SK-N-SH (cell line): ENCODE data around the gene CDKN1A. TPM values are rescaled to one million over a fixed set of nuclear protein-coding genes. Genes with fewer than 3 reads are reported as not detected.

Experiments used
- CTCF ChIA-PET: fragments of 300-600, 350-600 bp; formaldehyde crosslinking; extraction: SDS; loops from one replicate; lab custom pipeline; 2021; lab: Yijun Ruan, JAX
- POLR2A ChIA-PET: fragments of 350-600 bp; sonication (Branson Sonifier 250); formaldehyde crosslinking; extraction: SDS; loops from one replicate; lab custom pipeline; 2020; ENCODE audit warnings: antibody characterized with exemption, inconsistent platforms; lab: Yijun Ruan, JAX
- DNase-seq: peaks from one replicate; pipeline ENCODE4 v3.0.0; 2012
- H2AFZ ChIP-seq: fragments of 200-600 bp; sonication (generic); 2 replicates; pipeline ENCODE4 v1.8.1; 2016; ENCODE audit warnings: antibody characterized with exemption, mild to moderate bottlenecking, low read depth
- H3F3A ChIP-seq: fragments of 200-600 bp; sonication (generic); replicated peaks from 2 replicates; pipeline ENCODE3; 2016; ENCODE audit warnings: antibody characterized with exemption, mild to moderate bottlenecking; ENCODE audit not compliant: insufficient read depth
- H3K27ac ChIP-seq, 2 experiments: fragments of 200-500 bp in 1 of 2; fragments of 200-600 bp in 1 of 2; sonication (Bioruptor generic) in 1 of 2; sonication (generic), shearing (Covaris generic) in 1 of 2; 2 replicates each; pipeline versions ENCODE4 v1.5.1 to v1.6.1; 2014 to 2016; ENCODE audit warnings: low read depth in 2 of 2, inconsistent platforms in 1 of 2, low read length in 1 of 2, mild to moderate bottlenecking in 1 of 2, mixed read lengths in 1 of 2
- H3K27me3 ChIP-seq: fragments of 200-600 bp; sonication (generic), shearing (Covaris generic); 2 replicates; pipeline ENCODE4 v1.6.1; 2016; ENCODE audit warnings: mixed run types; ENCODE audit not compliant: insufficient read depth
- H3K36me3 ChIP-seq, 2 experiments: fragments of 200-500 bp in 1 of 2; fragments of 200-600 bp in 1 of 2; sonication (Bioruptor generic) in 1 of 2; sonication (generic) in 1 of 2; replicated peaks in 1 of 2; 2 replicates each; pipeline versions ENCODE3 to v1.5.1; 2014 to 2016; ENCODE audit warnings: low read length in 1 of 2, mild to moderate bottlenecking in 1 of 2; ENCODE audit not compliant: insufficient read depth in 2 of 2, control insufficient read depth in 1 of 2
- H3K4me1 ChIP-seq, 2 experiments: fragments of 200-500 bp in 1 of 2; fragments of 200-600 bp in 1 of 2; sonication (Bioruptor generic) in 1 of 2; sonication (generic), shearing (Covaris generic) in 1 of 2; 2 replicates each; pipeline versions ENCODE4 v1.5.1 to v1.6.1; 2014 to 2016; ENCODE audit warnings: low read depth in 1 of 2, low read length in 1 of 2, mixed run types in 1 of 2; ENCODE audit not compliant: insufficient read depth in 2 of 2, control insufficient read depth in 1 of 2
- H3K4me2 ChIP-seq: fragments of 200-600 bp; sonication (generic), shearing (Covaris generic); 2 replicates; pipeline ENCODE4 v1.6.1; 2017; ENCODE audit warnings: mixed run types
- H3K4me3 ChIP-seq, 2 experiments: fragments of 200-500 bp in 1 of 2; fragments of 200-600 bp in 1 of 2; sonication (Bioruptor generic) in 1 of 2; sonication (generic), shearing (Covaris generic) in 1 of 2; 2 replicates each; pipeline versions ENCODE4 v1.5.1 to v1.8.1; 2014 to 2016; ENCODE audit warnings: low read depth in 2 of 2, inconsistent platforms in 1 of 2, low read length in 1 of 2, mild to moderate bottlenecking in 1 of 2, mixed read lengths in 1 of 2, moderate library complexity in 1 of 2
- H3K79me2 ChIP-seq: fragments of 200-600 bp; sonication (generic); 2 replicates; pipeline ENCODE4 v1.8.1; 2017; ENCODE audit warnings: mild to moderate bottlenecking; ENCODE audit not compliant: insufficient read depth
- H3K9ac ChIP-seq: fragments of 200-600 bp; sonication (generic); 2 replicates; pipeline ENCODE4 v1.6.1; 2017; ENCODE audit warnings: mixed run types
- H3K9me2 ChIP-seq: fragments of 200-600 bp; sonication (generic); 2 replicates; pipeline ENCODE4 v1.6.1; 2017; ENCODE audit warnings: mixed run types
- H3K9me3 ChIP-seq: fragments of 200-600 bp; sonication (generic); 2 replicates; pipeline ENCODE4 v1.6.1; 2017; ENCODE audit warnings: mixed run types, mild to moderate bottlenecking, moderate library complexity
- H4K20me1 ChIP-seq: fragments of 200-600 bp; sonication (generic); 2 replicates; pipeline ENCODE4 v1.6.1; 2017; ENCODE audit warnings: mild to moderate bottlenecking, mixed run types; ENCODE audit not compliant: insufficient read depth
- GABPA ChIP-seq: IDR thresholded peaks from 2 replicates; pipeline ENCODE4 v1.4.0; 2012; ENCODE audit warnings: low read depth, mild to moderate bottlenecking
- MXI1 ChIP-seq: IDR thresholded peaks from 2 replicates; pipeline ENCODE4 v1.6.1; 2012; ENCODE audit warnings: mild to moderate bottlenecking, low read depth, low read length, improper control_type of control experiment
- NFIC ChIP-seq: IDR thresholded peaks from 2 replicates; pipeline ENCODE4 v1.4.0; 2012; ENCODE audit warnings: borderline replicate concordance
- POLR2AphosphoS5 ChIP-seq: IDR thresholded peaks from 2 replicates; pipeline ENCODE4 v1.6.1; 2012; ENCODE audit warnings: low read depth, low read length
- RAD21 ChIP-seq: IDR thresholded peaks from 2 replicates; pipeline ENCODE4 v1.6.1; 2012; ENCODE audit warnings: mild to moderate bottlenecking, low read length
- RFX5 ChIP-seq: IDR thresholded peaks from 2 replicates; pipeline ENCODE4 v1.6.1; 2012; ENCODE audit warnings: mild to moderate bottlenecking, improper control_type of control experiment, low read length
- RXRA ChIP-seq: IDR thresholded peaks from 2 replicates; pipeline ENCODE4 v1.4.0; 2012; ENCODE audit warnings: low read depth, mild to moderate bottlenecking, borderline replicate concordance
- SIN3A ChIP-seq: IDR thresholded peaks from 2 replicates; pipeline ENCODE4 v1.6.1; 2012; ENCODE audit warnings: low read depth, mild to moderate bottlenecking, low read length, moderate library complexity, borderline replicate concordance
- TAF1 ChIP-seq: IDR thresholded peaks from 2 replicates; pipeline ENCODE4 v1.6.1; 2012; ENCODE audit warnings: low read depth, mild to moderate bottlenecking, low read length, moderate library complexity, borderline replicate concordance
- TCF12 ChIP-seq: IDR thresholded peaks from 2 replicates; pipeline ENCODE4 v1.4.0; 2012
- WGBS: methylation state at CpG from one replicate; pipeline ENCODE4 v1.1.6; 2017; ENCODE audit warnings: low lambda C conversion rate; 5-methylcytosine and 5-hydroxymethylcytosine counted together
- polyA plus RNA-seq, 3 experiments: library from polyadenylated mRNA; depleted of rRNA; stranded (reverse); fragments of >200 nt; gene quantifications; 2 replicates each; pipeline ENCODE4 v1.2.3, GENCODE V29; 2012
- TF ChIP-seq, protein P1 (sequence below): fragments of 150-350 bp; IDR thresholded peaks from 2 replicates; pipeline ENCODE4 v1.6.1; 2017; ENCODE audit warnings: antibody characterized with exemption, low read length, low read depth, borderline replicate concordance
- TF ChIP-seq, protein P2 (sequence below): IDR thresholded peaks from 2 replicates; pipeline ENCODE4; 2012
- TF ChIP-seq, protein P3 (sequence below): IDR thresholded peaks from 2 replicates; pipeline ENCODE4 v1.4.0; 2012; ENCODE audit warnings: low read depth, borderline replicate concordance
- TF ChIP-seq, protein P4 (sequence below): IDR thresholded peaks from 2 replicates; pipeline ENCODE4 v1.4.0; 2012; ENCODE audit warnings: low read depth
- TF ChIP-seq, protein P5 (sequence below): IDR thresholded peaks from 2 replicates; pipeline ENCODE4 v1.4.0; 2012; ENCODE audit warnings: low read depth, borderline replicate concordance

The CDKN1A gene
- polyA plus RNA-seq, 1 of the 3 experiments (the other 2 are of a cell fraction), result 747 TPM

DNA sequence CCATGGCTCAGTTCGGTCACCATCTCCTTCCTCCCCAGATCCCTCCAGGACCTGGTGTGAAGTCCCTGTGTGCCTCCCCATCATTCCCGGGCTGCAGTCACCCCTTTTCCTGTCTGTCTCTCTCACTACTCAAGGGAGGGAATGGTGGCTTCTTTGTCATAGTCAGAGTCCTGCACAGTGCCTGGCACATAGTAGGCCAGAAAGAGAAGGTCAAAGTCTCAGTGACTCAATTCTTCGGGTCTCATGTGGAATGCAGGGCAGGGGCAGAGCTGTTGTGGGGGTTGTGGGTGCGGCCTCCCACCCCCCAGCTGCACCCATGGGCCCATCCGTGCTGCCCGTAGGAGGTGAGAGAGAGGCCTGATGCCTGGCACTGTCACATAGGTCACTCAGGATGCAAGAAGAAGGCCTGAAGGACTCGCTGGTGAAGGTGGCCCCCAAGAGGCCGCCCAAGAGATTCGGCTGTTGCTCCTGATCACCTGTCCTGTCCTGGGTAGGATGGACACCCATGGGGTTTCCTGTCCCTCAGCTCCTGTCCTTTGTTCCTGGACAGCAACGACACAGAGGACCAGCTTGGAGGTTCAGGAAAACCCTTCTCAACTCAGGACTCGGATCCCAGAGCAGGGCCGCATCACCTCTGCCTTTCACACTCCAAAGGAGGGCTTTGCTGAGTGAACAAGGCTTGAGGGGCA, 53.3 kb downstream of the CDKN1A start:
- no peak for DNase-seq

DNA sequence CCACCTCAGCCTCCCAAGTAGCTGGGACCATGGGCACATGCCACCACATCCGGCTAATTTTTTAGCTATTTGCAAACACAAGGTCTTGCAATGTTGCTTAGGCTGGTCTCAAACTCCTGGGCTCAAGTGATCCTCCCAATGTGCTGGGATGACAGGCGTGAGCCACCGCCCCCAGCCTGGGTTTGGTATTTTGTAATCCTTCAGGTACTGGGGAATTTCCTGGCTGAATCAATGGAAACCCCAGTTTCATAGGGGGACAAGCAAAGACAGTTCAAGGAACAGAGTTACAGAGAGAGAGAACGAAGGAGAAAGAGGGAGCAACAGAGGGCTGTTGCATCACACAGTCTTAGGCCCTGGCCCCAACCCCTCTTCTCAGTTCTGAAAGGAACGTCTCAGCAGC, 54.8 kb downstream of the CDKN1A start:
- DNase-seq, result no peak
- no peak overlapping the region for H3K4me2 ChIP-seq
- H3K9ac ChIP-seq, result no peak overlapping the region
- ChIA-PET CTCF (interaction anchor here (1.0 to 4.9 kb wide), 3 partner anchors 9 to 53 kb away, joined by 4 to 21 read pairs (median 13); no protein-coding TSS in a partner anchor), POLR2A (interaction anchor here (0.6 kb wide), 1 partner anchor 118 kb away, joined by 7 read pairs; no protein-coding TSS in a partner anchor)
- no peaks in the 10 kb centered on the region for H3K9me3 ChIP-seq
- H3K9me2 ChIP-seq, result no peaks in the 10 kb centered on the region
- H3F3A ChIP-seq, result no peaks in the 10 kb centered on the region
- H3K4me1 ChIP-seq, result peaks cover 0 to 10% of the 10 kb centered on the region in 2 experiments; a peak in 1 of 4 replicates
- H3K27ac ChIP-seq, result no peak overlapping the region
- no peaks in the 10 kb centered on the region for H3K36me3 ChIP-seq
- H3K79me2 ChIP-seq, result no peaks in the 10 kb centered on the region
- no peaks in the 10 kb centered on the region for H4K20me1 ChIP-seq
- H2AFZ ChIP-seq, result no peak overlapping the region
- WGBS, result 85% methylated on average over 5 of the region's 5 CpGs
- H3K27me3 ChIP-seq, result no peaks in the 10 kb centered on the region
- no peak overlapping the region for H3K4me3 ChIP-seq
- TF ChIP-seq GABPA, result no peak
- no peak for TF ChIP-seq RXRA
- TF ChIP-seq NFIC, result no peak
- TF ChIP-seq, protein P1, sequence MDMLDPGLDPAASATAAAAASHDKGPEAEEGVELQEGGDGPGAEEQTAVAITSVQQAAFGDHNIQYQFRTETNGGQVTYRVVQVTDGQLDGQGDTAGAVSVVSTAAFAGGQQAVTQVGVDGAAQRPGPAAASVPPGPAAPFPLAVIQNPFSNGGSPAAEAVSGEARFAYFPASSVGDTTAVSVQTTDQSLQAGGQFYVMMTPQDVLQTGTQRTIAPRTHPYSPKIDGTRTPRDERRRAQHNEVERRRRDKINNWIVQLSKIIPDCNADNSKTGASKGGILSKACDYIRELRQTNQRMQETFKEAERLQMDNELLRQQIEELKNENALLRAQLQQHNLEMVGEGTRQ, result no peak
- TF ChIP-seq, protein P2, sequence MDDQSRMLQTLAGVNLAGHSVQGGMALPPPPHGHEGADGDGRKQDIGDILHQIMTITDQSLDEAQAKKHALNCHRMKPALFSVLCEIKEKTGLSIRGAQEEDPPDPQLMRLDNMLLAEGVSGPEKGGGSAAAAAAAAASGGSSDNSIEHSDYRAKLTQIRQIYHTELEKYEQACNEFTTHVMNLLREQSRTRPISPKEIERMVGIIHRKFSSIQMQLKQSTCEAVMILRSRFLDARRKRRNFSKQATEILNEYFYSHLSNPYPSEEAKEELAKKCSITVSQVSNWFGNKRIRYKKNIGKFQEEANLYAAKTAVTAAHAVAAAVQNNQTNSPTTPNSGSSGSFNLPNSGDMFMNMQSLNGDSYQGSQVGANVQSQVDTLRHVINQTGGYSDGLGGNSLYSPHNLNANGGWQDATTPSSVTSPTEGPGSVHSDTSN, result no peak
- no peak for TF ChIP-seq TCF12
- no peak for TF ChIP-seq POLR2AphosphoS5
- no peak for TF ChIP-seq RFX5
- no peak for TF ChIP-seq TAF1
- TF ChIP-seq, protein P3, sequence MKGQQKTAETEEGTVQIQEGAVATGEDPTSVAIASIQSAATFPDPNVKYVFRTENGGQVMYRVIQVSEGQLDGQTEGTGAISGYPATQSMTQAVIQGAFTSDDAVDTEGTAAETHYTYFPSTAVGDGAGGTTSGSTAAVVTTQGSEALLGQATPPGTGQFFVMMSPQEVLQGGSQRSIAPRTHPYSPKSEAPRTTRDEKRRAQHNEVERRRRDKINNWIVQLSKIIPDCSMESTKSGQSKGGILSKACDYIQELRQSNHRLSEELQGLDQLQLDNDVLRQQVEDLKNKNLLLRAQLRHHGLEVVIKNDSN, result no peak

More for the DNA sequence above, 53.3 kb downstream of the CDKN1A start:
- Histone ChIP-seq H3K4me3 (no peak overlapping the region), H3K4me1 (peaks cover 0 to 10% of the 10 kb centered on the region in 2 experiments; a peak in 1 of 4 replicates), H3K9me3 (no peaks in the 10 kb centered on the region), H3K36me3 (no peaks in the 10 kb centered on the region), H3K9ac (no peak overlapping the region), H3K9me2 (no peaks in the 10 kb centered on the region), H3K27ac (no peak overlapping the region), H3K27me3 (no peaks in the 10 kb centered on the region), H3K4me2 (no peak overlapping the region), H3F3A (no peaks in the 10 kb centered on the region), H4K20me1 (no peaks in the 10 kb centered on the region), H3K79me2 (no peaks in the 10 kb centered on the region), H2AFZ (no peak overlapping the region)
- TF ChIP-seq, protein P4, sequence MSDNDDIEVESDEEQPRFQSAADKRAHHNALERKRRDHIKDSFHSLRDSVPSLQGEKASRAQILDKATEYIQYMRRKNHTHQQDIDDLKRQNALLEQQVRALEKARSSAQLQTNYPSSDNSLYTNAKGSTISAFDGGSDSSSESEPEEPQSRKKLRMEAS, result no peak
- TF ChIP-seq, protein P5, sequence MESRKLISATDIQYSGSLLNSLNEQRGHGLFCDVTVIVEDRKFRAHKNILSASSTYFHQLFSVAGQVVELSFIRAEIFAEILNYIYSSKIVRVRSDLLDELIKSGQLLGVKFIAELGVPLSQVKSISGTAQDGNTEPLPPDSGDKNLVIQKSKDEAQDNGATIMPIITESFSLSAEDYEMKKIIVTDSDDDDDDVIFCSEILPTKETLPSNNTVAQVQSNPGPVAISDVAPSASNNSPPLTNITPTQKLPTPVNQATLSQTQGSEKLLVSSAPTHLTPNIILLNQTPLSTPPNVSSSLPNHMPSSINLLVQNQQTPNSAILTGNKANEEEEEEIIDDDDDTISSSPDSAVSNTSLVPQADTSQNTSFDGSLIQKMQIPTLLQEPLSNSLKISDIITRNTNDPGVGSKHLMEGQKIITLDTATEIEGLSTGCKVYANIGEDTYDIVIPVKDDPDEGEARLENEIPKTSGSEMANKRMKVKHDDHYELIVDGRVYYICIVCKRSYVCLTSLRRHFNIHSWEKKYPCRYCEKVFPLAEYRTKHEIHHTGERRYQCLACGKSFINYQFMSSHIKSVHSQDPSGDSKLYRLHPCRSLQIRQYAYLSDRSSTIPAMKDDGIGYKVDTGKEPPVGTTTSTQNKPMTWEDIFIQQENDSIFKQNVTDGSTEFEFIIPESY, result no peak
- TF ChIP-seq MXI1, result no peak
- TF ChIP-seq, protein P1, result no peak
- TF ChIP-seq RAD21, result 0 out of 2 replicates have a peak, but pooled peaks have one; percentile 4
- TF ChIP-seq SIN3A, result no peak
- CTCF ChIA-PET, result interaction anchor here (0.9 to 4.9 kb wide), 5 partner anchors 15 to 430 kb away, joined by 3 to 21 read pairs (median 4); no protein-coding TSS in a partner anchor
- WGBS, result 90% methylated on average over 6 of the region's 12 CpGs
- POLR2A ChIA-PET, result no interaction called here
